GM21447 (cell line): ENCODE results near the gene CYSRT1.
A peak's percentile ranks its signal among the peaks of the same experiment; 100 is the strongest.
"Not testable (repeated sequence)": the region's sequence is repeated elsewhere in the genome, so short reads cannot be mapped to it uniquely, and the experiment has no call there.

Experiments used
- ATAC-seq: cut with Tn5 transposase; IDR thresholded peaks from one replicate; pipeline ENCODE4 v1.9.1; 2021; ENCODE audit not compliant: unreplicated experiment

The CYSRT1 gene

GRCh38 chr9:137247916-137248175 lies 22.9 kb downstream of the CYSRT1 start:
- no peak for ATAC-seq

GRCh38 chr9:137250329-137251193 lies 25.6 kb downstream of the CYSRT1 start:
- ATAC-seq, result no peak

DNA sequence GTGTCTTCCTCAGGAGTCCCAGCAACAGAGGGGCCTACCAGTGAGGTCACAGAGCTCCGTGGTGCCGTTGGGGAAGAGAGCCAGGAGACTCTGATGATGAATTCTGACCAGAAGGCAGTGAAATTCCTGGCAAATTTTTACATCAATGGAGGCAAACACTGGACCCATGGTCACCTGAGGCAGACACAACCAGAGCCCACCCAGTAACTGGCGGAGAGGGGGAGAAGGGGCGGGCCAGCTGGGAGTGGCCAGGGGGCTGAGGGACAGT lies 26.2 kb downstream of the CYSRT1 start, which contains the start of gene STPG3:
Gene STPG3 (plus strand): TSS at position 93 of the 268 bp plus-strand sequence. CDS start 1 bp downstream, at position 94.
- no peak for ATAC-seq

DNA sequence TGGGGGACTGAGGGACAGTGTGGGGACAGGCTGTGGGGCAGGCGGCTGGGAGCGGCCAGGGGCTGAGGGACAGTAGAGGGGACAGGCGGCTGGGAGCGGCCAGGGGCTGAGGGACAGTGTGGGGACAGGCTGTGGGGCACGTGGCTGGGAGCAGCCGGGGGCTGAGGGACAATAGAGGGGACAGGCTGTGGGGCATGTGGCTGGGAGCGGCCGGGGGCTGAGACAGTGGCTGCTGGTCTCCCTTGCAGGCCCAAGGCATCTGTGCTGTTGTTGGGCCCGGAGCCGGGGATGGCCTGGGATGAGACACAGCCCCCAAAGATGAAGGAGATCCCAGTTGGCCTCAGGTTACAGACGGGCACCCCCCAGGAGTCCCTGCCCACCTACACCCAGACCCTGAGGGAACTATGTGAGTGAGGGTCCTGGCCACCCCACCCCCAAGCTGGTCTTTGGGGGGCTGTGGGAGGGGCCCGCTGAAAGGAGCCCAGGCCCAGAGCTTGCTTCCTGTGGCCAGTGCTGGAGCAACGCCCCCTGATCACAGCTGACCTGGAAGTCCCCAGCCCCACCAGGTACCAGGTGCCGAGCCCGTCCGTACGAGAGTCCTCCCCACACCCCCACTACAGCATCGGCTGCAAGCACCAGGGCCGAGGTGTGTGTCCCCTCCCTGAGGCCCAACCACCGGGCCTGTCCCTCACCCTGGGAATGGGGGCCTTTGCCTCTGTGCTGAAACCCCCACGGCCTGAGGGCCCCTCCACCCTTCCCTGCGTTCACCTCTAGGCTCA lies 26.7 kb downstream of the CYSRT1 start:
- ATAC-seq, result no peak

DNA sequence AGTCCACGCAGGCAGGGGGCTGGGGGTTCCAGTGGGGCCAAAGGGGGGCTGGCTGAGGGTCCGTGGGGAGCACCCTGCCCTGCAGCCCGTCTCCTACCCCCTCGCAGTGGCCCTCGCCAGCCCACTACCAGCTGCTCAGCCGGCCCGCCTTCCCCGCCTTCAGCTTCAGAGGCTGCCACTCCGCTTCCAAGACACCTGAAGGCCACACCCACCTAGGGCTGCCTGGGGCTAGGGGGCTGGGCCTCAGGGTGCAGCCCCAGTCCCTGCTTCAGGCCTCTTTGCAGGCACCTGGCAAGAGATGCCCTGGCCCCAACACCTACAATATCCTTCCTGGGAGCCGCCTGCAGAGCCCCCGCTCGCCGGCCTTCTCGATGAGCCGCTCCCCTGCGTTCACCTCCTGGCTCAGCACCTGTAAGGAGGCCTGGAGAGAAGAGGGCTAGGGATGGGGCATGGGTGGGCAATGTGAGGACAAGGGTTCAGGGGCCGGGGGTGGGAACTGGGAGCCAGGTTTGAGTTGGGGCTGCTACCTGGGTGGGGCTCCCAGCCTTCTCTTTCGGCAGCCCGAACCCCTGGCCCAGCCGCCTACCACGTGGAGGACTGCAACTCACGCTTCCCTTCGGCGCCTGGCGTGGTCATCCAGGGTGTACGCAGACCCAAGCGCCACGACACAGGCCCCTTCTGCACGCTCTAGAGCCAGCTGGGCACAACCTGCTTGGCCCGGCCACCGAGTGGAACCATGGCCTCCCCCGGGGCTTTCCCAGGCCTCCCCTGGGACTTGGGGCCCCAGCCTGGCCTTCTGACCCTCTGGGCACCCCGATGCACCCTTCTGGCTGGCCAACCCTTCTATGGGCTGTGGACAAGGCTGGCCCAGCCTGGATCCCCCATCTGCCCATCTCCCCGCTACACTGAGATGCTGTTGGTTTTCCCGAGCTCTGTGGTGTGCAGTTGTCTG lies 27.9 kb downstream of the CYSRT1 start:
- no peak for ATAC-seq

DNA sequence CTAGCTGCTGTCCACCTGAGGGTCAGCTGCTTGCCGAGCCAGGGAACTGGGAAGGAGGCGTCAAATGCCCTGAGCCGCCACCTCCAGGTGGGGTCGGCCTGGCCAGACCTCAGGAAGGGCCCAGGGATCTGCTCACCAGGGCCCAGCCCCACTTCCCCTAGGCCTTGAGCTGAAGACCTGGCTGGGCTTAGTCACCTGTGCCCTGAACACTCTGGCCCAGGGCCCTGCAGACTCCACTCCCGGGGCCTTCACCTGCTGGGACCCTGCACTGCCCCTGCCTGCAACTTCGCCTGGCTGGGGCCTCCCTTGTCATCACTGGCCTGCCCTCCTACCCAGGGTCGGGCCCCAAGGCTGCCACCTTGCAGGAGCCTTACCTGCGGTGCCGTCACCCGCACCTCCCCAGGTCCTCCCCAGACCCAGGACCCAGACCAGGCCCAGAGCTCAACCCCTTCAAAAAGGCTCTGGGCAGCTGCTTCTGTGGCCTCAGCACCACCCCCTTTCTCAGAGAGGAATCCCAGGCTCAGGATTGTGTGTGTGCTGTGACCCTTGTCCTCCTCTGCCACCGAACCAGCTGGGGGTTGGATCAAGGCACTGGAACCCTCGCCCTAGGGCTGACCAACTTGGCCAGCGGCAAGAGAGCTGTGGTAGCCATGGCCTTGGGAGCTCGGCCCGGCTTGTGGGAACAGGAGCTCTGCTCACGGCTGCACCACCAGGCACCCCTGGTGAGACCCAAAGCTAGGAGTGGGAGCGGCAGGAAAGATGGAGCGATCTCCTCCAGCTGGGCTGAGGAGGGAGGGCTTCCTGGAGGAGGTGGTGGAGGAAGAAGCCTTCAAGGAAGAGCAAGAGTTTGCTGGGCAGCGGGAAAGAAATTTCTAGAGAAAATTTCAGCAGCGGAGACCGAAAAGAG lies 29.0 kb downstream of the CYSRT1 start:
- no peak for ATAC-seq

DNA sequence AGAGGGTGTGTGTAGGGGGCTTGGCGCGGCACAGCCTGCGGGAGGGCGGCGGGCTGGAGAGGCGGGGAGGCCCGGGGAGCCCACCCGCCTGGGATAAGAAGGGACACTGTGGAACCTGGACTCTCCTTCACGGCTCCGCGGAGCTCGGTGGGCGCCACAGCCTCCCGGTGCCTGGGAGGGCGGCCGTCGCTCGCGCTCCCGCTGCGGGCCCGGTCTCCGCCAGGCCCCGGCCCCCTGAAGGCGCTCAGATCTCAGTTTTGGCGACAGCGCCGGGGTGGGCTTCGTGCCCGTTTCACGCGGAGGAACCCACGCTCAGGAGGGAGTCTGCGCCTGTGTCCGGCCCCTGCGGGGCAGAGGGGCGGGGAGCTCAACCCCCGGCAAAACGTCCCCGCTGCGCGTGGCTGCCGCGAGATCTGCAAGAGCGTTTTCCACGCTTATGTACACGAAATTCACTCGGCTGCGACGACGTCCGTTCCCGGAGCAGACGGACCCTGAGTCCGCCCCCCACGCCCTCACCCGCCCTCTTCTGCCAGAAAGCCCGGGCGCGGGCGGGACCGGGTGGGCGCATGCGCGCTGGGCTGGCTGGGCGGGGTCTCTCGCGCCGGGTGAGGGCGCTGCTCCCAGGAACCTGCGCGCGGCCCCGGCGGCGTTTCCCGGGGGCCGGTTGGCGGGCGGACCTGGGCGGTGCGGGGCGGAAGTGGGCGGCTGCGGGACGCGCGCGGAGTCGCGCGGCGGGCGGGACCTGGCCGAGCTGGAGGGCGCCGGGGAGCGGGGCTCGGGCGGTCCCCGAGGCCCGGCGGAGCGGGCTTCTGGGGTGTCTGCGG lies 29.9 kb downstream of the CYSRT1 start, which contains the start of gene NELFB:
Gene NELFB (plus strand): TSS at position 704 of the 824 bp plus-strand sequence.
- ATAC-seq, result peak; percentile 73

DNA sequence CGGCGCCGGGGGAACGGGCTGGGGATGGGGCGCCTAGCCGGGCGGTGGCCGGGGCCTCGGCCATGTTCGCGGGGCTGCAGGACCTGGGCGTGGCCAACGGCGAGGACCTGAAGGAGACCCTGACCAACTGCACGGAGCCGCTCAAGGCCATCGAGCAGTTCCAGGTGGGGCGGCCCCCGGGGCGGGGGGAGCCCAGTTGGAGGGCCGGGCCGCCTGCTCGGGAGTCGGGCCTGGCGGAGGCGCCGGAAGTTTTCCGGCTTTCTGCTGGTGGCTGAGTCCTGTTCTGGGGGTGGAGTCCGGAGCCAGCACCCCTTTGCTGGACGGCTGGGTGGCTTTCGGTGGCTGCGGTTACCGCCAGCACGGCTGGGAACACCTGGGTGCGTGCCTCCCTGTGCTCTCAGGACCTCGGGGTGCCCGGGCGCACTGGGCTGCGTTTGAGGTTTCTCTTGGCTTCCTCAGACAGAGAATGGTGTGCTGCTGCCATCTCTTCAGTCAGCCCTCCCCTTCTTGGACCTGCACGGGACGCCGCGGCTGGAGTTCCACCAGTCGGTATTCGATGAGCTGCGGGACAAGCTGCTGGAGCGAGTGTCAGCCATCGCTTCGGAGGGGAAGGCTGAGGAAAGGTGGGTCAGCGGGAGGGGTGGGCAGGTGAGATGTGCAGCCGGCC lies 30.6 kb downstream of the CYSRT1 start:
- no peak for ATAC-seq

DNA sequence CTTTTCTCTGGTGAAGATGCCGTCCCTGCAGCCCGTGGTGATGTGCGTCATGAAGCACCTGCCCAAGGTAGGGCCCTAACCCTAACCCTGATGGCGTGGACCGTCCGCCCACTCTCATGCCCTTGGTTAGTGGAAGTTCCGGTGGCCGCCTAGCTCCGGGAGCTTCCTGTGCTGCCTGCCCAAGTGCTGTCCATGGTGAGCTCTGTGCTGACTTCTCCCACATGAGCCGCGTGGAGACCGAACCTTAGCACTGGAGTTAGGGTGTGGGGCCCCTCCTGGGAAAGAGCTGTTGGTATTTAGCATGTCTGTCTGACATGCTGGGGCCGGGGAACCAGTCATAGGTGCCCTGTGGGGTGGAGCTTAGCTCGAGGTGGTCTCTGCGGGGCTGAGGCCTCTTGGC lies 31.4 kb downstream of the CYSRT1 start:
- ATAC-seq, result no peak

DNA sequence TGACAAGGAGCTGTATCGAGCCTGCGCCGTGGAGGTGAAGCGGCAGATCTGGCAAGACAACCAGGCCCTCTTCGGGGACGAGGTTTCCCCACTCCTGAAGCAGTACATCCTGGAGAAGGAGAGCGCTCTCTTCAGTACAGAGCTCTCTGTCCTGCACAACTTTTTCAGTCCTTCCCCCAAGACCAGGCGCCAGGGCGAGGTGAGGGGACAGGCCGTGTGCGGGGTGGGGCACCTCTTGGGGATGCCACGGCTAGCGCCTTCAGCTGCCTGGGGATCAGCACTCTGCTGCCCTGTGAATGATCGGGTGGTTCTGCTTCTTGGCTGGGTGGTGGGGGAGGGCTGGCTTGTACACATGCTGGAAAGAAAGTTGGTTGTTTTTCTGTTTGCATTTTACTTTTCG lies 31.9 kb downstream of the CYSRT1 start:
- ATAC-seq, result no peak

GRCh38 chr9:137262173-137262908 lies 37.4 kb downstream of the CYSRT1 start:
- ATAC-seq, result not testable (repeated sequence)

- no peak for ATAC-seq
These were observed 37.9 kb downstream of the CYSRT1 start for GRCh38 chr9:137262909-137263285.

DNA sequence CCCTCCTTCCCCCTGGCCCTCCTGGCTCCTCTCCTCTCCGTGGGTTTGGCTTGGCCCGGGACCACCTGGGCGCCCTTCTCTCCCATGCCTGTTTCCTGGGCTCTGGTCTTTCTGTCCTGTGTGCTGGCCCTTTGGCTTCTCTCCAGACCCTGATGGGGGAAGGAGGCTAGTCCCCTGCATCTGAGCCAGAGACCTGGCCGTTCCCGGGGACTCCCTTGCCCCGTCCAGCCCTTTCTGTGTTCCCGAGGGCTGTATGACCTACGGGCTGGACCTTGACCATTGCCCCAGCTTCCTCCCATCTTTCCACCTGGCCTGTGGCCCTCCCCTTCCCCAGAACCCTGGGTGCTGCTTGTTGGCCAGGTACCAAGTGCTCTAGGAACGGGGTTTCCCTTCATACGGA lies 38.5 kb downstream of the CYSRT1 start:
- no peak for ATAC-seq

GRCh38 chr9:137264067-137264466 lies 39.1 kb downstream of the CYSRT1 start:
- ATAC-seq, result no peak

DNA sequence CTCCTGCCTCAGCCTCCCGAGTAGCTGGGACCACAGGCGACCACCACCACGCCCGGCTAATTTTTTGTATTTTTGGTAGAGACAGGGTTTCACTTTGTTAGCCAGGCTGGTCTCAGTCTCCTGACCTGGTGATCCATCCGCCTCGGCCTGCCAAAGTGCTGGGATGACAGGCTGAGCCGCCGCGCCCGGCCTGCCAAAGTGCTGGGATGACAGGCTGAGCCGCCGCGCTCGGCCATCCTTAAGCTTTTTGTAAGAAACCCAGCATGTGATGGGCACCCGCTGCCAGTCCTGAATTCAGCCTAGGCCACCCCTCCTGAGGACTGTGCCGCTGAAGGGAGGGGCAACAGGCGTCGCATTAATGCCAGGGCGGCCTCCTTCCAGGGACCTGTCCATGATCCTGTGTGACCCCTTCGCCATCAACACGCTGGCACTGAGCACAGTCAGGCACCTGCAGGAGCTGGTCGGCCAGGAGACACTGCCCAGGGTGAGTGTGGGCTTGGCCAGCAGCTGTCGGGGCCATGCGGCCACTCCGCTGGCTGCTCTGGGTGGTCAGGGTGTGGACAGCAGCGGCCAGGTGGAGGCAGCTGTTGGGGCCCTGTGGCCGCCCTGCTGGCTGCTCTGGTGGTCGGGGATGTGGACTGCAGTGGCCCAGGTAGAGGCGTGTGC lies 40.7 kb downstream of the CYSRT1 start:
- no peak for ATAC-seq

GRCh38 chr9:137266162-137266527 lies 41.2 kb downstream of the CYSRT1 start:
- ATAC-seq, result no peak

GRCh38 chr9:137266585-137267453 lies 41.8 kb downstream of the CYSRT1 start:
- no peak for ATAC-seq
